GM21528 (cell line): ENCODE results near the gene ATF7IP.
A peak's percentile ranks its signal among the peaks of the same experiment; 100 is the strongest.

ENCODE experiments used
- ATAC-seq: cut with Tn5 transposase; IDR thresholded peaks from one replicate; pipeline ENCODE4 v1.9.1; 2021; ENCODE audit warnings: mild to moderate bottlenecking, moderate library complexity; ENCODE audit not compliant: unreplicated experiment, low FRiP score

The ATF7IP gene

GRCh38 chr12:14460212-14460841 lies 94.8 kb downstream of the ATF7IP start:
- no peak for ATAC-seq

- ATAC-seq: no peak
Measured at GRCh38 chr12:14471497-14471896, 106.0 kb downstream of the ATF7IP start.

- no peak for ATAC-seq
Measured at GRCh38 chr12:14473707-14474287, 108.3 kb downstream of the ATF7IP start.

- ATAC-seq: no peak
Measured at GRCh38 chr12:14479004-14479403, 113.5 kb downstream of the ATF7IP start.

- no peak for ATAC-seq
Measured at GRCh38 chr12:14481201-14481600, 115.7 kb downstream of the ATF7IP start.

GRCh38 chr12:14482361-14482760 lies 116.9 kb downstream of the ATF7IP start:
- no peak for ATAC-seq

GRCh38 chr12:14482886-14483285 lies 117.4 kb downstream of the ATF7IP start:
- ATAC-seq: no peak

GRCh38 chr12:14495326-14495725 lies 129.8 kb downstream of the ATF7IP start:
- ATAC-seq: no peak

- no peak for ATAC-seq
Measured at GRCh38 chr12:14505626-14506596, 140.4 kb downstream of the ATF7IP start.

GRCh38 chr12:14510574-14510973 lies 145.1 kb downstream of the ATF7IP start:
- ATAC-seq: no peak

GRCh38 chr12:14514154-14514842 lies 148.8 kb downstream of the ATF7IP start:
- peak; percentile 68 for ATAC-seq

GRCh38 chr12:14514946-14515345 lies 149.5 kb downstream of the ATF7IP start:
- no peak for ATAC-seq

GRCh38 chr12:14521822-14522221 lies 156.3 kb downstream of the ATF7IP start:
- no peak for ATAC-seq

- no peak for ATAC-seq
Measured at GRCh38 chr12:14525964-14526363, 160.5 kb downstream of the ATF7IP start.

- no peak for ATAC-seq
Measured at GRCh38 chr12:14532152-14532551, 166.7 kb downstream of the ATF7IP start.

GRCh38 chr12:14537088-14537487 lies 171.6 kb downstream of the ATF7IP start:
- ATAC-seq: no peak

GRCh38 chr12:14540801-14541462 lies 175.4 kb downstream of the ATF7IP start:
- ATAC-seq: no peak

GRCh38 chr12:14545144-14546124 lies 180.0 kb downstream of the ATF7IP start:
- no peak for ATAC-seq

- no peak for ATAC-seq
Measured at GRCh38 chr12:14547571-14547970, 182.1 kb downstream of the ATF7IP start.
